HL-60 (cell line): ENCODE data around the gene NRARP.
A peak's percentile ranks its signal among the peaks of the same experiment; 100 is the strongest.

ENCODE experiments used
- POLR2AphosphoS5 ChIP-seq: IDR thresholded peaks from 2 replicates; pipeline ENCODE4 v1.6.1; 2012; ENCODE audit warnings: low read depth
- SPI1 ChIP-seq: IDR thresholded peaks from 2 replicates; pipeline ENCODE4 v1.6.1; 2012; ENCODE audit warnings: low read depth, mild to moderate bottlenecking, borderline replicate concordance
- TF ChIP-seq, protein P1 (sequence below): IDR thresholded peaks from one replicate; pipeline ENCODE4 v1.5.1; 2011; ENCODE audit warnings: low read length, control low read depth, inconsistent platforms; ENCODE audit not compliant: insufficient read depth

DNA sequence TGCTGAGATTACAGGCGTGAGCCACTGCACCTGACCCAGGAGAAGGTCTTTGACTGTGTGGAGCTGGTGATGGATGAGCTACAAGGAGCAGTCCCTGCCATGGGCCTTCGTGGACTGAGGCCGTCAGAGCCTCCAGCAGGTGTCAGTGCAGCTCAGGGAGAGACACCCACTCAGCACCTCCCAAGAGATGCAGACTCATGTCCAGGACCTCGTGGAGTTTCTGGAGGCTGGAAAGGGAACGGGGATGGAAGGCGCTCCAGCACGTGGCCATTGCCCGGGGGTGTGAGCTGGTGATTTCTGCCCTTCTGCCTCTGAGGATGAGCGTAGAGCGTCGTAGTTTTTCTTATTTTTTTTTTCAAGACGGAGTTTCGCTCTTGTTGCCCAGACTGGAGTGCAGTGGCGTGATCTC lies 15.1 kb downstream of the NRARP start:
- TF ChIP-seq SPI1: no peak
- TF ChIP-seq, protein P1, sequence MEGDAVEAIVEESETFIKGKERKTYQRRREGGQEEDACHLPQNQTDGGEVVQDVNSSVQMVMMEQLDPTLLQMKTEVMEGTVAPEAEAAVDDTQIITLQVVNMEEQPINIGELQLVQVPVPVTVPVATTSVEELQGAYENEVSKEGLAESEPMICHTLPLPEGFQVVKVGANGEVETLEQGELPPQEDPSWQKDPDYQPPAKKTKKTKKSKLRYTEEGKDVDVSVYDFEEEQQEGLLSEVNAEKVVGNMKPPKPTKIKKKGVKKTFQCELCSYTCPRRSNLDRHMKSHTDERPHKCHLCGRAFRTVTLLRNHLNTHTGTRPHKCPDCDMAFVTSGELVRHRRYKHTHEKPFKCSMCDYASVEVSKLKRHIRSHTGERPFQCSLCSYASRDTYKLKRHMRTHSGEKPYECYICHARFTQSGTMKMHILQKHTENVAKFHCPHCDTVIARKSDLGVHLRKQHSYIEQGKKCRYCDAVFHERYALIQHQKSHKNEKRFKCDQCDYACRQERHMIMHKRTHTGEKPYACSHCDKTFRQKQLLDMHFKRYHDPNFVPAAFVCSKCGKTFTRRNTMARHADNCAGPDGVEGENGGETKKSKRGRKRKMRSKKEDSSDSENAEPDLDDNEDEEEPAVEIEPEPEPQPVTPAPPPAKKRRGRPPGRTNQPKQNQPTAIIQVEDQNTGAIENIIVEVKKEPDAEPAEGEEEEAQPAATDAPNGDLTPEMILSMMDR: peak; percentile 49
- TF ChIP-seq POLR2AphosphoS5: no peak
